H7 (cell line): Measurements from ENCODE around the gene IL23A. TPM values are rescaled to one million over a fixed set of nuclear protein-coding genes. Genes with fewer than 3 reads are reported as not detected.

Source experiments
- total RNA-seq: library from RNA; depleted of rRNA; stranded (reverse); fragments of >200 nt; shearing (Covaris generic); gene quantifications from 2 replicates; pipeline ENCODE4 v1.2.3, GENCODE V29; 2014; rRNA removed

The IL23A gene
- total RNA-seq, 1 experiment from 2014 or later, result 4.0 TPM

Other genes starting within 250 kb of the IL23A start
- gene PA2G4, start 234.3 kb upstream of the IL23A start, total RNA-seq, result 273 and 282 TPM in 2 replicates
- 3,839 and 4,060 TPM in 2 replicates for gene RPL41, start 222.3 kb upstream of the IL23A start, total RNA-seq
- 8.2 and 11.3 TPM in 2 replicates for gene ZC3H10, start 220.6 kb upstream of the IL23A start, total RNA-seq
- 120 and 127 TPM in 2 replicates for gene ESYT1, start 210.6 kb upstream of the IL23A start, total RNA-seq
- gene MYL6B, start 186.3 kb upstream of the IL23A start, total RNA-seq, result 118 and 129 TPM in 2 replicates
- 941 and 1,248 TPM in 2 replicates for gene MYL6, start 180.5 kb upstream of the IL23A start, total RNA-seq
- 20.0 and 27.5 TPM in 2 replicates for gene SMARCC2, start 149.4 kb upstream of the IL23A start, total RNA-seq
- 96.2 and 98.4 TPM in 2 replicates for gene RNF41, start 117.0 kb upstream of the IL23A start, total RNA-seq
- 45.5 and 50.4 TPM in 2 replicates for gene NABP2, start 114.5 kb upstream of the IL23A start, total RNA-seq
- gene SLC39A5, start 108.8 kb upstream of the IL23A start, total RNA-seq, result 0.48 TPM in 1 of 2 replicates, not detected in the other
- gene ANKRD52, start 80.5 kb upstream of the IL23A start, total RNA-seq, result 11.2 and 13.7 TPM in 2 replicates
- 15.5 and 21.2 TPM in 2 replicates for gene COQ10A, start 71.9 kb upstream of the IL23A start, total RNA-seq
- gene CS, start 38.6 kb upstream of the IL23A start, total RNA-seq, result 179 and 188 TPM in 2 replicates
- 108 and 129 TPM in 2 replicates for gene CNPY2, start 22.9 kb upstream of the IL23A start, total RNA-seq
- 38.6 and 64.1 TPM in 2 replicates for gene PAN2, start 4.9 kb upstream of the IL23A start, total RNA-seq
- gene STAT2, start 21.2 kb downstream of the IL23A start, total RNA-seq, result 42.2 and 47.6 TPM in 2 replicates
- gene APOF, start 24.0 kb downstream of the IL23A start, total RNA-seq, result not detected in 2 replicates
- gene TIMELESS, start 110.5 kb downstream of the IL23A start, total RNA-seq, result 13.3 and 15.7 TPM in 2 replicates
- gene MIP, start 115.8 kb downstream of the IL23A start, total RNA-seq, result not detected in 2 replicates
- 2.3 TPM in 2 replicates for gene SPRYD4, start 129.7 kb downstream of the IL23A start, total RNA-seq
- gene GLS2, start 149.3 kb downstream of the IL23A start, total RNA-seq, result 2.2 and 5.5 TPM in 2 replicates
- 6.1 and 8.5 TPM in 2 replicates for gene RBMS2, start 182.9 kb downstream of the IL23A start, total RNA-seq